Endodermal cell (in vitro differentiated cells): Measurements from ENCODE around the gene NAPEPLD. TPM values are rescaled to one million over a fixed set of nuclear protein-coding genes. Genes with fewer than 3 reads are reported as not detected.

ENCODE experiments used
- total RNA-seq, 2 donors: library from RNA; stranded (reverse); fragmentation: NEBNext Ultra II Directional in 1 of 2; extraction: Animal tissue kit (Norgen Biotek cat#: 25700) in 1 of 2; gene quantifications; 2 replicates in 1 of 2; 3 replicates in 1 of 2; pipeline ENCODE4 v1.2.1, GENCODE V29; 2021

The NAPEPLD gene
- total RNA-seq, 2 donors from 2014 or later = 13.2 to 14.1 TPM

Other genes starting within 250 kb of the NAPEPLD start
- gene LRRC17, start 236.1 kb downstream of the NAPEPLD start, total RNA-seq = under 1 TPM; 0.18 to 0.53 TPM
- 1 to 10 TPM; 2.1 to 2.7 TPM for gene FBXL13, start 74.3 kb downstream of the NAPEPLD start, total RNA-seq
- 10 to 100 TPM; 46.3 to 48.9 TPM for gene ARMC10, start 74.0 kb downstream of the NAPEPLD start, total RNA-seq
- gene PMPCB, start 148.3 kb upstream of the NAPEPLD start, total RNA-seq = 10 to 100 TPM; 63.9 to 75.2 TPM
- gene DNAJC2, start 195.7 kb upstream of the NAPEPLD start, total RNA-seq = 10 to 100 TPM; 40.8 to 43.0 TPM
- 100 to 1,000 TPM; 108 to 109 TPM for gene PSMC2, start 198.5 kb upstream of the NAPEPLD start, total RNA-seq